ENCODE data around the gene RASIP1.
"Not testable (repeated sequence)": the region's sequence is repeated elsewhere in the genome, so short reads cannot be mapped to it uniquely, and the experiment has no call there.

The RASIP1 gene

DNA sequence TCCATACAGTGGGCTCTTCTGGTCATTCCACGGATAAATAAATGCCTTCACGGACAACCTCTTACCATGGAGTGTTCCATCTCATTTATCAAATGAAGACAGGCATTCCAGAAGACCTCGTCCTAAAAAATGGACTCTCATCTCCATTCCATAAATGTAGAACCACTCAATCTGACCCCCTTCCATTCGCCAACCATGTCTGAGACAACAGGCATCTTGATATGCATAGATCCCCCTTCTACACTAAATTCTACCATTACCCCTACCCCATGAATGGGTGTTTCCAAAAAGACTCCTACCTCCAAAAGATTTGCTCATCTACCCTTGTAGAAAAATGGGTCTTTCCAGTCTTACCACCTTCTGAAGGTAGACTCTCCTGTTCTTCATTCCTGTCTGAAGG, 9.0 kb downstream of the RASIP1 start:
- DNase-seq (ENCODE audit: low spot score) (no peak), FAIRE-seq (no peak)

DNA sequence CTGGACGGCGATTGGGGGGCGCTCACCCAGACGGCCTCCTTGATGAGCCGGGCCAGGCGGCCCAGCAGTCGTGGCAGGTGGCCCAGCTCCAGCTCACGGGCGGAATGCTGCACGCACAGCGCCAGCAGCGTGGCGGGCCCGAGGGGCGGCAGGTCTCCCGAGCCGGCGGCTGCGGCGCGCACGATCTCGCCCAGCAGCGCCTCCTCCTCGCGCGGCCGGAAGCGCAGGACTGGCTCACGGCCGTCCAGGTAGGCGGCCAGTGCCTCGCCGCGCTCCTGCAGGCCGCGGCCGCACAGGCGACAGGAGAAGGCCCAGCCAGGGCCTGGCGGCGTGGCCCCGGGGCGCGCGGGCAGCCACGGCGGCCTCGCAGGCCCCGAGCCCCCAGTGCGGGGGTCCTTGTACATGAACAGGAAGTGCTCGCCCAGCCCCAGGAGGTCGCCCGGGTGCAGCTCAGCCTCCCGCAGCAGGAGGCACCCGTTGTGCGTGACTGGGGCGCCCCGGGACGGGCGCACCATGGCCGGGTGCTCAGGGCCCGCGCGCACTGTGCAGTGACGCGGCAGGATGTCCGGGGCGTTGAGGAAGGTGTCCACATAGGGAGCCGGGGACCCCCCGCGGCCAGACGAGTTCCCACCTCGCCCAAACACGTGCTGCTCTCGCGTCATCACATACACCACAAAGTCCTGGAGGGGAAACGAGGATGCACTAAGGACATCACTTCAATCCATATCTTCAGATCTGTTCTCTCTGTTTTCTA, 11.3 kb downstream of the RASIP1 start:
- FAIRE-seq (no peak), DNase-seq (ENCODE audit: low spot score) (no peak)

DNA sequence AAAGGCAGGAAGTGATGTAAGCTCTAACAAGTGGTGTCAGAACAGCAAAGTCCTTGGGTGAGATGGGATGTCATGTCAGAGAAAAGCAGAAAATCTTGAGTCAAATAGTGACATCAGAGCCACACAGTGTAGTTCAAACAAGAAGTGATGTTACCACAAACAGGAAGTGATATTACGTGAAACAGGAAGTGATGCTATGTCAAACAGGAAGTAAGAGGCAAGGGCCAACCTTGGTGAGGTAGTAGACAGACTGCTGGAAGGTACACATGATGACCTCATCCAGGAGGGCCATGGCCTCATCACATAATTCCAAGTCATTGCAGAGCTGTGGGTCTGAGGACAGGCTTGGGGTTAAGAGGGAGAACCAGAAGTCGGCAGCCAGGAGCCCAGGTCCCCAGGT, 13.9 kb downstream of the RASIP1 start:
- no peak for FAIRE-seq
- no peak for DNase-seq (ENCODE audit: low spot score)

DNA sequence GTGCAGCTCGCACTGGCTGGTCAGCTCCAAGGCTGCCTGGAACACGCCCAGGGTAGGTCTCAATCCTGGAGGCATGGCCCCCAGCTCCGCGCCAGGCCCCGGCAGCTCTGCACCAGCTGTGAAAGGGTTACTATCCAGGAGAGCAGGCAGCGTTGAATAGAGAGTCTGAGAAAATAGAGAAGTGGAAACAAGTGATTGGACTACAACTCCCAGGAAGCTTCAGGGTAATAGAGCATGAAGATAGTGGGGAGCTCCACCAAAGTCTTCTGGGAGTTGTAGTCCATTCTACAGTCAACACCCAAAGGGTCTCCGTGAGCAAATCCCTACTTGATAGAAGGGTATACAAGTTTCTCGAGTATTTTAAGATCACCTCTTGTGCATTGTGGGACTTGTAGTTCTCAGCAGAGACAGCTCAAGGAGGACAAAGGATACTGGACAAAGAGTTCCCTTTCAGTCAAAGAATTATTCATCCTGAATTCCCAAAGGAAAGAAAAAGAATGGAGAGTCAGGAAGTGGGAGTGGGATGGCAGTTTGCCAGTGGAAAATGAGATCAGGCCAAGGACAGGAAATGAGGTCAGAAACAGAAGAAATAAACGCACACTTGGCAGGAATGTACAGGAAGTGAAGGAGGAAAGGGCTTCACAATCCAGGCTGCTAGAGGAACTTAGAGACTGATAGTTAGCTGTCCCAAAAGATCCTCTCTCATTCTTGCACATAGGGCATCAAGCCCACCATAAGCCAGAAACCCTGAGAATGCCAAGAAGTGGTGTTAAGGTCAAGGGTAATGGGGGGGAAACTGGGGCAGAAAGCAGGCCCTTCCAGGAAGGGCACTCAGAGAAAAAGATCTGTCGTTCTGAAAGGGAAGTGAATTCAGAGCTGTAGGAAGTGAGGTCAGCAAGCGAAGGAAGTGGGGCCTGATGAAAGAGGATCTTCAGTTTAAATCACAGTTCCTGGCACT, 15.3 kb downstream of the RASIP1 start:
- DNase-seq (ENCODE audit: low spot score) = peak; percentile 72
- FAIRE-seq = no peak

DNA sequence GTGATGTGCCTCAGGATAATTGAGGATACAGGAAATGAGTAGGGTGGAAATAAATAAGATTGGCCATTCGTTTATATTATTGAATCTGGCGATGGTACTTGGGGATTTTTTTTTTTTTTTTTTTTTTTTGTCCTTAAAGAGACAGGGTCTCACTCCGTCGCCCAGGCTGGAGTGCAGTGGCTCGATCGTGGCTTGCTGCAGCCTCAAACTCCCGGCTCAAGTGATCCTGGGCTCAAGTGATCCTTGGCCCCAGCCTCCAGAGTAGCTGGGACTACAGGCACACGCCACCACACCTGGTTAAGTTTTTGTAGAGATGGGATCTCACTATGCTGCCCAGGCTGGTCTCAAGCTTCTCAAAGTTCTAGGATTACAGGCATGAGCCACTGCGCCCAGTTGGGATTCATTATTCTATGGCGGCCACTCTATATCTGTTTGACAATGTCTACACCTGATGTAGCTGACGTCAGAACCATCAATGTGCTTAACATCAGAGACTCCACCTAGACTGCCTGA, 18.2 kb downstream of the RASIP1 start:
- FAIRE-seq = no peak
- DNase-seq (ENCODE audit: low spot score) = no peak

DNA sequence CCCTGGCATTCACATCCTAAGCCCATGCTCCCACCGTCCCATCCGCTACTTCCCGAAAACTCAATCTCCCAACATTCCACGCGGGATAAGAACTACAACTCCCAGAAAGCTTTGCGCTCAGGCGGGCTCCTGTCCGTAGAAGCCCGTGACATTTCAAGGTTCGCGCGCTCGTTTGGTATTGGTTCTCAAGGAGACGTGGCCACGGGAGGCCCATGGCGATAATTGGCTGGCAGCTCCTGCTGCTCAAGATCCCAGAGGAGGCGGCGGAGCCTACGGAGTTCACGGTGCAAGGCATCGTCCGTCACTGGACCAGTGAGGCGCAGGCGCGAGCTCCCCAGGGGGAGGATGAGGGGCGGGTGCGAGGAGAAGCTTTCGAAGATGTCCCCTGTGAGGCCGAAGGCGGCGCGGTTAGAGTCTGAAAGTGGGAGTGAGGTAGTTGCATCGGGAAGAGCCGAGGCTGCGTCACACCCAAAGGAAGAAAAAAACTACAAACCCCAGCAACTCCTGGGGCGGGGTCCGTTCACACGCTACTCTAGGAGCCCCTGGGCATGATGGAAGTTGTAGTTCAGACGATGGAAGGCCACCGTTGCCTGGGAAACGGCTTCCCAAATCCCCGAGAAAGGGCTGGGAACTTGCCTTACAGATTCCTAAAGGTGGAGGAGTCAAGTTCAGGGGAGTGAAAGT, 19.7 kb downstream of the RASIP1 start:
- DNase-seq (ENCODE audit: low spot score) = peak; percentile 96
- peak; percentile 55 for FAIRE-seq

DNA sequence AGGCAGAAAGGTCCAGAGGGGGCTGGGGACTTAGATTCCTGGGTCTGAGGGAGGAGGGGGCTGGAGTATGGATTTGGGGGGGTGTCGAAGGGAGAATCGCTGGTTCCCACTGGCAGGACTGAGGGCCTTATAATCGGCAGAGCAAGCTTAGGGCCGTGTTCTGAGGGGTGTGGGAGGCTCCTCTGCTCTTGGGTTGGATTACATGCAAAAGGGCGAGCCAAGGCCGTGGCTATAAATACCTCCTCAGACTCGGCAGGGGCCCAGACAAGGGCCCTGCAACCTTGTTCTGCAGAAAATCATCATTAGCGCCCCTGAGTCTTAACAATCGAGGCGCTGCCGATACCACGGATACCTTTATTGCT, 20.2 kb downstream of the RASIP1 start:
- no peak for FAIRE-seq
- no peak for DNase-seq (ENCODE audit: low spot score)

DNA sequence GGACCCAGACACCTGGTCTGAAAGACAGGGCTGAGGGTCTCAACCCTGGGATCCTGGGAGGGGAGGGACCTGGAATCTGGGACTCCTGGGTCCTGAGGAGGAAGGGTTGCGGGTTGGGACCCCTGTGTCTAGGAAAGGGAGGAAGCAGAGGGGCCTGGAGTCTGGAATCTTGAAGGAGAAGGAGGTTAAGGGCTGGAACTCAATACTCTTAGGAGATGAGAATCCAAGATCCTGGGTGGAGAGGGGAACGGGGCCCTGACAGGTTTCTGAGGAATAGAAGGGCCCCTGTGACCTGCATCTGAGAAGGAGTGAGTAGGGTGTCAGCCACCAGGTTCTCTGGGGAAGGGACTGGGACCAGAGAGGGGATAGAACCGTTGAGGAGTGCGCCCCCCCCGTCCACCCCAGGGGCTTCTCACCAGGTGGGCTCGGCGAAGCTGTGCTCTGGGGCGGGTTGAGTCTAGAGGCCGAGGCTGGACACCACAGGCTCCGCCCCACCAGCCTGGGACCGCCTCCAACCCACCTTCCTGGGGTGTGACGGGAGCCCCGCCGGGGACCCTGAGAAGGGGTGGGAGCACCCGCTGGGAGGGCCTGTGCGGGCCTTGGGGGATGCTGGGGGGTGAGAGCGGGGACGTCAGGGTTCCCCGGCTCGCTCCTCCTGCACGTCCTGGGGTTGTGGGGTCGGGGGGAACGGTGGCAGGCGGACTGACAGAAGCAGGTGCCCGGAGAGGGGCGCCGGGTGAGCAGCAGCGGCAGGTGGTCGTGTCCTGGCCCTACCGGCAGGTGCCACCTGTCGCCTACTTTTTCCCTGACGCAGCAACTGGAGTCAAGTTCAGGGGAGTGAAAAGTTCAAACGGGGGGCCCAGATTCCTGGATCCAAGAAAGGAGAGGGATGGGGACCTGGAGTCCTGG, 20.9 kb downstream of the RASIP1 start, which contains the start of gene MAMSTR:
Gene MAMSTR, minus strand, starts transcription at position 463 of the 909 bp plus-strand sequence. CDS start 694 bp downstream, outside the sequence.
- DNase-seq (ENCODE audit: low spot score) = no peak
- no peak for FAIRE-seq

DNA sequence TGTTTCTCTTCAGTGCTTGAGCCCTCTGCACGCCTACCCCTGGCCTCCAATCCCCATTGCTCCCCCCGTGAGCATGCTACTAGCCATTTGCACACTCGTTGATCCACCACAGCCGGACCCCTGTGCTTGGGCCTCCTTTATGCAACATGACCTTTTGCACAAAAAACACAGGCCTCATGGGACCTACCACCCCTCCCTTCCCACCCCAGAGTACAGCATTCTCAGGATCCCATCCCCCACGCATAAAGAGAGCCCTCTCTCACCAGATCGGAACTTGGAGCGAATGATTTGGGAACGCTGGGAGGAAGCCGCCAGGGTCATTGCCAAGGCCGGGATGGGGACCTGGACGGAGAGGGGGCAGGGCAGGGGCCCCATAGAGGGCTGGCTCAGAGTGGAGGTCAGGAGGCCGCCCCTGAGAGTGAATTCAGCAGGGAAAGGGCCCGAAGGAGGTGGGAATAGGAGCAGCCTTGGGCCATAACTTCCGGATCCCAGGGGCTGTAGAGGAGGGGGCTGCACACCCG, 21.6 kb downstream of the RASIP1 start:
- no peak for DNase-seq (ENCODE audit: low spot score)
- FAIRE-seq = no peak

DNA sequence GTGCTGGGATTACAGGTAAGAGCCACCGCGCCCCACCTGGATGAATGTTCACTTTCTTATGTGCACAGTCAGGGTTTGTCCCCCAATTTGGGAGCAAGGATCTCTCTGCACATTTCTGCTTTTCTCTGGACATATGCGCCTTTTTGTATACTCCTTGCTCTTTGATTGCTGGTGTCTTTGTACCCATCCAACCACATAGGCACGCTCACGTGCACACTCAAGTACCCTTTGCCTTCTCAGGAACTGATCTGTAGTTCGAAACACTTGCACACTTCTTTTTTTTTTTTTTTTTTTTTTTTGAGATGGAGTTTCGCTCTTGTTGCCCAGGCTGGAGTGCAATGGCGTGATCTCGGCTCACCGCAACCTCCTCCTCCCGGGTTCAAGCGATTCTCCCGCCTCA, 22.3 kb downstream of the RASIP1 start:
- not testable (repeated sequence) for DNase-seq (ENCODE audit: low spot score); FAIRE-seq

DNA sequence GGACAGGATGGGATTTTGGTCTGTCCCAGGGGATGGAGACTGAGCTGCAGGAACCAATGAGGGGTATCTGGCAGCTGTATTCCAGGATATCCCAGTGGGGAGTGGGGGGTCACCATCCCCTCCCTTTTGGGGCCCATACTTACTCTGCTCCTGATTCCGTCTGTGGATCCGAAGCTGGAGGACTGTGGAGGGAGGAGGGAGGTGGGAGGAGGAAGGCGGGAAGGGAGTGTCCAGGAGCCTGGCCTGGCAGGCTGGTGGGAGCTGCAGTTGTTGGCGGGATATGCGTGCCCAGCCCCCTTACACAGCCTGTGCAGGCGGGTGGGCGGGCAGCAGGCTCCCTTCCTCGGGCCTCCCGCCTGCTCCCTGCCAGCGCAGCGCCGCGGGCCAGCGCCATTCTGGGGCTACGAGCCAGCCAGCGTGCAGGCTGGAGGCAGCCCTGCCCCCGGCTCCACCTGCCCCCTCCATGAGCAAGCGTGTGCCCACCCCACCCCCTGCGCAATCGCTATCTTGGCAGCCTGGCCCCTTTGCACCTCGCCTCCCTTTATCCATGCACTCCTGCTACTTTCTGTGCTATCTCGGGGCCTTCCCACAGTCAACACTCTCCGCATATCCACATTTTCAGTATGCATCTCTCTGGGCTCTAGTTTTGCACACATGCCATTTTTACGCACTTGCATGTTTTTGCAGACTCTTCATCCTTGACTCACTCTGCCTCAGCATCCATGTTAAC, 23.7 kb downstream of the RASIP1 start:
- FAIRE-seq = no peak

DNA sequence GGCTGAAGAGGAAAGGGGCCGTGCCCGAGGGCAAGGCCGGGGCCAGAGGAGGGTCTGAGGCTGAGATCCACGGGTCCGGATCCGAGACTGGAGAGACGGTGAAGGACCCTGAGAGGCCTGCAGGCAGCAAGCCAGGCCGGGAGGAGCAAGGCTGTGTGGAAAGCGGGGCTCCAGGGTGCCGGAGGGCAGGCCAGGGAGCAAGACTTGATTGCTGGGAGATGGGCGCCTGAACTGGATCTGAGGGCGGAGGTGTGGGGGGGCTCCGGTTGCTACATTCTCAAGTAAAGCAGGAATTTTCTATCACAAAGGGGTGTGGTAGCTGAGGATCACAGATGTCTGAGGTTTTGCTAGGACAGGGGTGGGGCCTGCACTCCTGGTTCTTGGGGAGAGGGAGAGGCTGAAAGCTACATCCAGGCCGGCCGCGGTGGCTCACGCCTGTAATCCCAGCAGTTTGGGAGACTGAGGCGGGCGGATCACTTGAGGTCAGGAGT, 24.7 kb downstream of the RASIP1 start:
- no peak for DNase-seq (ENCODE audit: low spot score)
- FAIRE-seq = no peak

More for the DNA sequence above, 23.7 kb downstream of the RASIP1 start:
- no peak for DNase-seq (ENCODE audit: low spot score)

DNA sequence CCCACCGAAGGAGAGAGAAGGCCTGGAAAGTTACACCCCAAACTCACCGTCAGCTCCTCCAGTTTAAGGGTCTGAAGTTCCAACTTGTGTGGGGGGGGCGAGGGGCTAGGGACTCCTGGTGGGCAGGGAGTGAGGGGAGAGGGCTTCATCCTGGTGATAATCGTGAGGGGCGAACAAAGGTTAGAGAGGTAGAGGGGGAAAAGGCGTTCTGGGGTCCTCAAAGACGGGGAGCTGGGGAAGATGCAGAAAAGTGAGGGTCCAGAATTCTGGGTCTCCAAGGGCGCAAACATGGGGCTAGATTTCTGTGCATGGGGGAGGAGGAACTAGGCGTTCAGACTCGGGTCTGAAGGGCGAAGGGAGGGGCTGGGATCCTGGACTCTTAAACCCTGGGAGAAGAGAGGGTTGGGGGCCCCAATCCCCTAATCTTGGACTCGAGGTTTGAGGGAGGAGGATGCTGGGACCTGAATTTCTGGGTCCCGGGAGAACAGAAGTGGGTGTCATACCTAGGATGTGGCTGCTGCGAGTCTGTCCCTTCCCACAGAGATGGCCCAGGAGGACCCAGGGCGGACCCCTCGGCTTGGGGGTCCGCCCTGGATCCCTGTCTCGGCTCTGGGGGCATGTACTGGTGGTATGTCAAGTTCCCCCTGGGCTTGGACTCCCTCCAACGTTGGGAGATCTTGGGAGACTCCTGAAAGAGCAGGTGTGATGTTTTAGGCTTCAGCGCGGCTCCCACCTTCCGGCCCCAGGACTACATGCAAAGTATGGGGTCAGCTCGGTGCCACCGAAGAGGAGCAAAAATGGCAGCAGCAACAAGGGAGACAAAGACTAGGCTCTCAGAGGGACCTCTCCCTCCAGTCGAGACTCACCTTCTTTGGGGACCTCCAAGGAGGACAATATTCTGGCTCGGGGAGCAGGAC, 25.4 kb downstream of the RASIP1 start:
- no peak for DNase-seq (ENCODE audit: low spot score)
- no peak for FAIRE-seq

DNA sequence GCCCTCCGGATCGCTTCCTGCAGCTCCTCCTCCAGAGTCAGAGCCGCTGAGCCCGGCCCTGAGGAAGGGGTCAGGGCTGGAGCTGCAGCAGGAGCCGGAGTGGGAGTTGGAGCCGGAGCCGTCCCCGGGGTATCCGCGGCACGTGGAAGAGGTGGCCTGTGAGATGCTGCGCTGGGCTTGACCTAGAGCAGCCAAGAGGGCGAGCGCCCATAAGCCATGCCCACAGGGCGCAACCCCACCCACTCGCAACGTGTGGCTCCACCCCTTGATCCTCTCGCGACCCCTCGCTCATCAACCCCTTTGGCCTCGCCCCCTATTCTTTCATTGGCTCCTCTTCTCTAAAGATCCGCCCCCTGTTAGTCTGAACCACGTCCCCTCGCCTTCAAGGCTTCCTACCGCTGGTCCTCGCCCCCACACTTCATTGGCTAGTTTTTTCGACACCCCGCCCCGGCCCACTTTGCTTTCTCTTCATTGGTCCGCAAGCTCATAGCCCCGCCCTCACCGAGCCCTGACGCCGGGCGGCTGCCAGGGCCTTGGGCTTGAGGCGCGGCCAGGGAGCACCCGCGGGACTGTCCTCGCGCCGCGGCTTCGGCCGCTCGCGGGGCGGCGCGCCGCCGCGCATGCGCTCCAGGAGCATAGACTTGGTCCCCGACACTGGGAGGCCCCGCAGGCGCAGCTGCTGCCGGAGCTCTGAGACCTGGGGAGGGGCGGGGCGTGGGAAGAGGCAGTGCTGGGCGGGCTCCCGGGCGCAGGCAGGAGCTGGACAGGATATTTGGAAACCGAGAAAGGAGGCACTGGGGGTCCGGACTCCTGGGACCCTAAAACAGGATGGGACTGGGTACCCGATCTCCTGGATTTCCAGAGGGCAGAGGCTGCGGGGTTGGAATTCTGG, 26.3 kb downstream of the RASIP1 start:
- FAIRE-seq (peak; percentile 77), DNase-seq (ENCODE audit: low spot score) (peak; percentile 99)

DNA sequence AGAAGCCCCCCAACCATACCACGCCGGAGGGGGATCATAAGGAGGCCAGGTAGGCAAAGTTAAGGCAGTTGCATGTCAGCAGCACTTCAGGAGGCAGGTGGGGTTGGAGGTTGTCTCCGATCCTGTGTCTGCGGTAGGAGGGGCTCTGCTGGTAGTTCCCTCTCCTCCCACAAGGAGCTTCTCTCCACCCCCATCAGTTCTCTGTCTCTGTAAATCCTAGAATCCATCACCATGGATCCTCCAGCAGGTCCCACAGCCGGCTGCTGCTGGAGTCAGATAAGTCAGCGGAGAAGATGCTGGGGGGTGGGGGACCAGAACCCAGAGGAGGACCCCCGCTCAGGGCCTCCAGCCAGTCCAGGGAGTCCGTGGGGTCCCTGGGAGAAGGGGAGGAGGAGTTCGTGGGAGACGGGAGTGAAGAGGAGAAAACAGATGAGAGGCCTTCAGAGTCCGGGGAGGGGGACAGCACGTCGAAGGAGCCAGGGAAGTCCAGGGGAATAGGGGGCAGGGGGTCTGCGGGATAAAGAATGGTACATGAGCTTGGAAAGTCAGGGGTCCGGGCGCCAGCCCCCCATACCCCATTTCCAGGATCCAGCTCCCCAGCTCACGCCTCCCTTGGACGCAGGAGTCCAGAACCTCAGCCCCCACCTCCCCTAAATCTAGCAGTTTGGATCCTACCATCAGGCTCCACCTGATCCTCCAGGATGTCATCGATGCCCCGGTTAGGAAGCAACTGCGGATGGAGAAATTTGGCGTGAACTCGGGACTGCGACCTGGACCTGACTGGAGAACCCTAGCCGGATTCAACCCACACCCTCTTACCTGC, 27.2 kb downstream of the RASIP1 start:
- peak; percentile 58 for DNase-seq (ENCODE audit: low spot score)
- no peak for FAIRE-seq

DNA sequence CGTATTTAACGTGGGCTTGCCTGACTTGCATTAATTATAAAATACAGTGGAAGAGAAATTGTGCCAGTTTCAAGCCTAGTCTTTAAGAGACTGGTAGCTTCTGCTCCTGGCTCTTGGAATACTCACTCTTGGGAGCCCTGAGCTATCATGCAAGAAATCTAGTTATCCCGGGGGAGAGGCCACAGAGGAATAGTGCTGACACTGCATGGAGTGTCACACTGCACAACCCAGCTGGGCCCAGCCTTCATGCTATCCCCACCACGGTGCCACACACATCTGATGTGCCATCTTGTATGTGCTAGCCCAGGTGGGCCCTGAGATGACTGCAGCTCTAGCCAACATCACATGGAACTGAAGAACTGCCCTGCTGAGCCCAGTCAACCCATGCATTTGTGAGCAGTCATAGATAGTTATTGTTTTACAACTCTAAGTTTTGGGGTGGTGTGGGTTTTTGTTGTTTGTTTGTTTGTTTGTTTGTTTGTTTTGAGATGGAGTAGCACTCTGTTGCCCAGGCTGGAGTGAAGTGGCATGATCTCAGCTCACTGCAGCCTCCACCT, 29.2 kb downstream of the RASIP1 start:
- DNase-seq (ENCODE audit: low spot score) (no peak), FAIRE-seq (no peak)
